H1 (cell line): ENCODE measurements around the gene UTP25. TPM values are rescaled to one million over a fixed set of nuclear protein-coding genes. Genes with fewer than 3 reads are reported as not detected.

Experiments
- CTCF ChIA-PET: fragments of 300-600 bp; sonication (Branson Sonifier 250); formaldehyde crosslinking; loops from one replicate; lab custom pipeline; 2021; ENCODE audit not compliant: partially characterized antibody; lab: Charles Lee
- POLR2A ChIA-PET: fragments of 300-600 bp; sonication (Branson Sonifier 250); formaldehyde crosslinking; loops from one replicate; lab custom pipeline; 2021; ENCODE audit warnings: inconsistent platforms; ENCODE audit not compliant: partially characterized antibody; lab: Charles Lee
- DNase-seq, 2 experiments: peaks; one replicate each; pipeline versions ENCODE4 v3.0.0 to v3.0.0-alpha.2; 2010 to 2022; ENCODE audit warnings: low spot score in 2 of 2, low read depth in 1 of 2, mixed read lengths in 1 of 2
- FAIRE-seq: peaks from 2 replicates; lab custom pipeline; 2011; peaks lifted over from hg19 to GRCh38; lab: Jason Lieb, UNC
- H2AFZ ChIP-seq: 2 replicates; pipeline ENCODE4 v1.8.1; 2012; ENCODE audit warnings: low read length, inconsistent platforms
- H2AK5ac ChIP-seq: 2 replicates; pipeline ENCODE4 v1.6.1; 2013; ENCODE audit warnings: low read depth, low read length
- H2BK120ac ChIP-seq: replicated peaks from 2 replicates; pipeline ENCODE3; 2013; ENCODE audit warnings: low read depth, low read length, inconsistent platforms
- H2BK12ac ChIP-seq: 2 replicates; pipeline ENCODE4 v1.6.1; 2013; ENCODE audit warnings: low read depth, low read length
- H2BK15ac ChIP-seq: 2 replicates; pipeline ENCODE4 v1.6.1; 2013; ENCODE audit warnings: low read length
- H2BK20ac ChIP-seq: 2 replicates; pipeline ENCODE4 v1.6.1; 2013; ENCODE audit warnings: low read length
- H2BK5ac ChIP-seq: 2 replicates; pipeline ENCODE4 v1.6.1; 2013; ENCODE audit warnings: low read depth, low read length
- H3K14ac ChIP-seq: 2 replicates; pipeline ENCODE4 v1.6.1; 2013; ENCODE audit warnings: inconsistent platforms; ENCODE audit not compliant: insufficient read length
- H3K18ac ChIP-seq: 2 replicates; pipeline ENCODE4 v1.6.1; 2013; ENCODE audit warnings: low read length; ENCODE audit errors: extremely low read depth
- H3K23ac ChIP-seq: 2 replicates; pipeline ENCODE4 v1.6.1; 2013; ENCODE audit warnings: inconsistent platforms; ENCODE audit not compliant: insufficient read length
- H3K23me2 ChIP-seq: 2 replicates; pipeline ENCODE4 v1.6.1; 2013; ENCODE audit warnings: low read depth, low read length
- H3K27ac ChIP-seq: 2 replicates; pipeline ENCODE4 v1.6.1; 2011; ENCODE audit warnings: low read depth, low read length, inconsistent platforms
- H3K27me3 ChIP-seq, 4 experiments: replicated peaks in 1 of 4; 1 replicate in 1 of 4; 2 replicates in 3 of 4; pipeline versions ENCODE4 v1.6.1 to v1.8.1; 2011 to 2013; ENCODE audit warnings: low read length in 3 of 4, mild to moderate bottlenecking in 3 of 4, inconsistent platforms in 2 of 4, mixed read lengths in 2 of 4, moderate library complexity in 1 of 4; ENCODE audit not compliant: control insufficient read depth in 3 of 4, insufficient read depth in 3 of 4; ENCODE audit errors: extremely low read depth in 1 of 4
- H3K36me3 ChIP-seq, 4 experiments: 2 replicates each; pipeline versions ENCODE4 v1.6.1 to v1.8.1; 2011 to 2013; ENCODE audit warnings: mild to moderate bottlenecking in 4 of 4, low read length in 3 of 4, moderate library complexity in 2 of 4, control low read depth in 1 of 4, inconsistent platforms in 1 of 4; ENCODE audit not compliant: insufficient read depth in 4 of 4, control insufficient read depth in 2 of 4
- H3K4ac ChIP-seq: replicated peaks from 2 replicates; pipeline ENCODE3; 2013; ENCODE audit warnings: low read length, low read depth, mixed read lengths, inconsistent platforms; ENCODE audit not compliant: insufficient read length
- H3K4me1 ChIP-seq, 4 experiments: replicated peaks in 1 of 4; 1 replicate in 1 of 4; 2 replicates in 3 of 4; pipeline versions ENCODE4 v1.6.1 to v1.8.1; 2011 to 2013; ENCODE audit warnings: low read length in 3 of 4, inconsistent platforms in 2 of 4, mixed read lengths in 1 of 4; ENCODE audit not compliant: insufficient read depth in 4 of 4, control insufficient read depth in 3 of 4
- H3K4me2 ChIP-seq, 2 experiments: 2 replicates each; pipeline versions ENCODE4 v1.6.1 to v1.8.1; 2011 to 2013; ENCODE audit warnings: low read depth in 2 of 2, low read length in 2 of 2, control low read depth in 1 of 2, inconsistent platforms in 1 of 2, mild to moderate bottlenecking in 1 of 2; ENCODE audit not compliant: insufficient read depth in 1 of 2
- H3K4me3 ChIP-seq, 4 experiments: fragments of 200-600, 300-600 bp in 1 of 4; sonication (generic), shearing (Covaris generic), sonication (Bioruptor Twin) in 1 of 4; 2 replicates each; pipeline versions ENCODE4 v1.5.1 to v1.8.1; 2011 to 2016; ENCODE audit warnings: low read length in 4 of 4, low read depth in 3 of 4, control low read depth in 2 of 4, inconsistent platforms in 2 of 4, mild to moderate bottlenecking in 2 of 4, mixed read lengths in 1 of 4, moderate library complexity in 1 of 4; ENCODE audit not compliant: insufficient read depth in 2 of 4; ENCODE audit errors: extremely low read depth in 1 of 4
- H3K56ac ChIP-seq: replicated peaks from 2 replicates; pipeline ENCODE3; 2013; ENCODE audit warnings: low read depth, mild to moderate bottlenecking, mixed read lengths, low read length, inconsistent platforms; ENCODE audit not compliant: insufficient read length
- H3K79me1 ChIP-seq: 2 replicates; pipeline ENCODE4 v1.6.1; 2013; ENCODE audit warnings: low read depth, low read length, control low read depth
- H3K79me2 ChIP-seq, 2 experiments: 2 replicates each; pipeline versions ENCODE4 v1.6.1 to v1.8.1; 2012 to 2013; ENCODE audit warnings: low read length in 2 of 2, mild to moderate bottlenecking in 2 of 2, inconsistent platforms in 1 of 2; ENCODE audit not compliant: insufficient read depth in 2 of 2, control insufficient read depth in 1 of 2
- H3K9ac ChIP-seq, 4 experiments: replicated peaks in 1 of 4; 1 replicate in 1 of 4; 2 replicates in 3 of 4; pipeline versions ENCODE4 v1.6.1 to v1.8.1; 2011 to 2013; ENCODE audit warnings: low read depth in 3 of 4, low read length in 3 of 4, control low read depth in 2 of 4, mild to moderate bottlenecking in 2 of 4, moderate library complexity in 2 of 4, inconsistent platforms in 1 of 4; ENCODE audit errors: extremely low read depth in 1 of 4
- H3K9me3 ChIP-seq, 2 experiments: 2 replicates each; pipeline versions ENCODE4 v1.6.1 to v1.8.1; 2012 to 2013; ENCODE audit warnings: mild to moderate bottlenecking in 2 of 2, moderate library complexity in 2 of 2, control low read depth in 1 of 2, inconsistent platforms in 1 of 2, low read depth in 1 of 2, low read length in 1 of 2, mixed read lengths in 1 of 2; ENCODE audit not compliant: insufficient read depth in 2 of 2
- H4K20me1 ChIP-seq, 2 experiments: replicated peaks in 1 of 2; 2 replicates each; pipeline versions ENCODE3 to v1.8.1; 2011 to 2013; ENCODE audit warnings: inconsistent platforms in 2 of 2, low read length in 2 of 2, mild to moderate bottlenecking in 1 of 2; ENCODE audit not compliant: insufficient read depth in 2 of 2, control insufficient read depth in 1 of 2
- H4K5ac ChIP-seq: 2 replicates; pipeline ENCODE4 v1.6.1; 2013; ENCODE audit warnings: low read length, low read depth, mixed read lengths, inconsistent platforms; ENCODE audit not compliant: insufficient read length
- H4K8ac ChIP-seq: 2 replicates; pipeline ENCODE4 v1.8.0; 2013; ENCODE audit warnings: mild to moderate bottlenecking, moderate library complexity, low read length, inconsistent platforms; ENCODE audit not compliant: insufficient read depth; ENCODE audit errors: extremely low read depth
- H4K91ac ChIP-seq: replicated peaks from 2 replicates; pipeline ENCODE3; 2013; ENCODE audit warnings: low read length, mixed read lengths, inconsistent platforms; ENCODE audit not compliant: insufficient read length
- EGR1 ChIP-seq: IDR thresholded peaks from 2 replicates; pipeline ENCODE4 v1.6.1; 2011; ENCODE audit warnings: low read depth, low read length, borderline replicate concordance
- WGBS, 2 experiments: shearing (Covaris generic) in 1 of 2; methylation state at CpG; one replicate each; pipeline versions ENCODE4 v1.1.6 to v1.1.7; 2013 to 2015; ENCODE audit warnings: low lambda C conversion rate in 2 of 2, mixed read lengths in 2 of 2, inconsistent platforms in 1 of 2, low coverage in 1 of 2, missing lambda C conversion rate in 1 of 2; ENCODE audit not compliant: insufficient replicate concordance in 2 of 2, insufficient coverage in 1 of 2, insufficient read length in 1 of 2; ENCODE audit errors: extremely low coverage in 1 of 2, missing lambda C conversion rate in 1 of 2; 5-methylcytosine and 5-hydroxymethylcytosine counted together
- polyA plus RNA-seq, 7 experiments: library from polyadenylated mRNA; depleted of rRNA in 3 of 7; stranded (reverse) in 5 of 7; unstranded in 2 of 7; fragments of >200 nt in 5 of 7; fragments of 200-250 nt in 2 of 7; gene quantifications; 1 replicate in 5 of 7; 2 replicates in 1 of 7; 4 replicates in 1 of 7; pipeline versions ENCODE4 v1.2.1 to v1.2.3, GENCODE V29; 2011 to 2013; ENCODE audit warnings: missing spikeins in 2 of 7, mixed read lengths in 2 of 7
- total RNA-seq: library from RNA; stranded (reverse); fragmentation: NEBNext Ultra II Directional; extraction: Animal tissue kit (Norgen Biotek cat#: 25700); gene quantifications from 2 replicates; pipeline ENCODE4 v1.2.1, GENCODE V29; 2021

Gene UTP25
- total and polyA plus RNA-seq, 2 of the 8 experiments (the other 6 are each of a cell fraction or from before 2014, with no cell fraction given): 4.0 to 7.6 TPM

GRCh38 chr1:209810783-209811182 is 17.0 kb upstream of the UTP25 start:
- H2BK5ac ChIP-seq: no peak overlapping the region
- H2AK5ac ChIP-seq: no peak overlapping the region
- no peak overlapping the region for H3K27ac ChIP-seq
- no peaks in the 10 kb centered on the region for H3K27me3 ChIP-seq
- H3K14ac ChIP-seq: no peak overlapping the region
- no peak overlapping the region for H3K9ac ChIP-seq
- no peaks in the 10 kb centered on the region for H3K79me1 ChIP-seq
- H2BK15ac ChIP-seq: no peak overlapping the region
- no peaks in the 10 kb centered on the region for H3K36me3 ChIP-seq
- H3K23me2 ChIP-seq: peaks cover 4% of the 10 kb centered on the region; the same call in 1 of the 2 replicates
- no peak overlapping the region for H2BK120ac ChIP-seq
- 87% methylated on average over 5 of the region's 5 CpGs; no CpG with 5 or more reads in 1 of the 2 experiments for WGBS, 2 experiments
- peaks cover 0 to 3% (median 0%) of the 10 kb centered on the region in 4 experiments; a peak in 1 of 7 replicates for H3K4me1 ChIP-seq
- H4K5ac ChIP-seq: no peak overlapping the region
- H3K4ac ChIP-seq: no peak overlapping the region
- DNase-seq (no peak), FAIRE-seq (no peak)
- no peak overlapping the region for H2BK20ac ChIP-seq
- no peak overlapping the region for H3K18ac ChIP-seq
- H3K4me2 ChIP-seq: no peak overlapping the region
- no peak overlapping the region for H3K56ac ChIP-seq
- ChIA-PET CTCF (interaction anchor here (0.9 to 11.7 kb wide), 3 partner anchors 13 to 50 kb away, joined by 3 to 254 read pairs (median 3); partner anchors contain the start of gene UTP25), POLR2A (no interaction called here)
- H3K23ac ChIP-seq: no peak overlapping the region
- H3K79me2 ChIP-seq: no peaks in the 10 kb centered on the region
- H2AFZ ChIP-seq: peak overlapping the region; percentile 92
- no peaks in the 10 kb centered on the region for H3K9me3 ChIP-seq
- no peak overlapping the region for H4K8ac ChIP-seq
- no peaks in the 10 kb centered on the region for H4K20me1 ChIP-seq
- no peak overlapping the region for H4K91ac ChIP-seq
- no peak for TF ChIP-seq EGR1
- H2BK12ac ChIP-seq: no peak overlapping the region
- no peak overlapping the region for H3K4me3 ChIP-seq
